SK-N-SH (cell line): Measurements from ENCODE around the gene GNAS. TPM values are rescaled to one million over a fixed set of nuclear protein-coding genes. Genes with fewer than 3 reads are reported as not detected.

ENCODE experiments used
- CTCF ChIA-PET: fragments of 300-600, 350-600 bp; formaldehyde crosslinking; extraction: SDS; loops from one replicate; lab custom pipeline; 2021; lab: Yijun Ruan, JAX
- POLR2A ChIA-PET: fragments of 350-600 bp; sonication (Branson Sonifier 250); formaldehyde crosslinking; extraction: SDS; loops from one replicate; lab custom pipeline; 2020; ENCODE audit warnings: antibody characterized with exemption, inconsistent platforms; lab: Yijun Ruan, JAX
- DNase-seq: peaks from one replicate; pipeline ENCODE4 v3.0.0; 2012
- H2AFZ ChIP-seq: fragments of 200-600 bp; sonication (generic); 2 replicates; pipeline ENCODE4 v1.8.1; 2016; ENCODE audit warnings: antibody characterized with exemption, mild to moderate bottlenecking, low read depth
- H3F3A ChIP-seq: fragments of 200-600 bp; sonication (generic); replicated peaks from 2 replicates; pipeline ENCODE3; 2016; ENCODE audit warnings: antibody characterized with exemption, mild to moderate bottlenecking; ENCODE audit not compliant: insufficient read depth
- H3K27ac ChIP-seq, 2 experiments: fragments of 200-500 bp in 1 of 2; fragments of 200-600 bp in 1 of 2; sonication (Bioruptor generic) in 1 of 2; sonication (generic), shearing (Covaris generic) in 1 of 2; 2 replicates each; pipeline versions ENCODE4 v1.5.1 to v1.6.1; 2014 to 2016; ENCODE audit warnings: low read depth in 2 of 2, inconsistent platforms in 1 of 2, low read length in 1 of 2, mild to moderate bottlenecking in 1 of 2, mixed read lengths in 1 of 2
- H3K27me3 ChIP-seq: fragments of 200-600 bp; sonication (generic), shearing (Covaris generic); 2 replicates; pipeline ENCODE4 v1.6.1; 2016; ENCODE audit warnings: mixed run types; ENCODE audit not compliant: insufficient read depth
- H3K36me3 ChIP-seq, 2 experiments: fragments of 200-500 bp in 1 of 2; fragments of 200-600 bp in 1 of 2; sonication (Bioruptor generic) in 1 of 2; sonication (generic) in 1 of 2; replicated peaks in 1 of 2; 2 replicates each; pipeline versions ENCODE3 to v1.5.1; 2014 to 2016; ENCODE audit warnings: low read length in 1 of 2, mild to moderate bottlenecking in 1 of 2; ENCODE audit not compliant: insufficient read depth in 2 of 2, control insufficient read depth in 1 of 2
- H3K4me1 ChIP-seq, 2 experiments: fragments of 200-500 bp in 1 of 2; fragments of 200-600 bp in 1 of 2; sonication (Bioruptor generic) in 1 of 2; sonication (generic), shearing (Covaris generic) in 1 of 2; 2 replicates each; pipeline versions ENCODE4 v1.5.1 to v1.6.1; 2014 to 2016; ENCODE audit warnings: low read depth in 1 of 2, low read length in 1 of 2, mixed run types in 1 of 2; ENCODE audit not compliant: insufficient read depth in 2 of 2, control insufficient read depth in 1 of 2
- H3K4me2 ChIP-seq: fragments of 200-600 bp; sonication (generic), shearing (Covaris generic); 2 replicates; pipeline ENCODE4 v1.6.1; 2017; ENCODE audit warnings: mixed run types
- H3K4me3 ChIP-seq, 2 experiments: fragments of 200-500 bp in 1 of 2; fragments of 200-600 bp in 1 of 2; sonication (Bioruptor generic) in 1 of 2; sonication (generic), shearing (Covaris generic) in 1 of 2; 2 replicates each; pipeline versions ENCODE4 v1.5.1 to v1.8.1; 2014 to 2016; ENCODE audit warnings: low read depth in 2 of 2, inconsistent platforms in 1 of 2, low read length in 1 of 2, mild to moderate bottlenecking in 1 of 2, mixed read lengths in 1 of 2, moderate library complexity in 1 of 2
- H3K79me2 ChIP-seq: fragments of 200-600 bp; sonication (generic); 2 replicates; pipeline ENCODE4 v1.8.1; 2017; ENCODE audit warnings: mild to moderate bottlenecking; ENCODE audit not compliant: insufficient read depth
- H3K9ac ChIP-seq: fragments of 200-600 bp; sonication (generic); 2 replicates; pipeline ENCODE4 v1.6.1; 2017; ENCODE audit warnings: mixed run types
- H3K9me2 ChIP-seq: fragments of 200-600 bp; sonication (generic); 2 replicates; pipeline ENCODE4 v1.6.1; 2017; ENCODE audit warnings: mixed run types
- H3K9me3 ChIP-seq: fragments of 200-600 bp; sonication (generic); 2 replicates; pipeline ENCODE4 v1.6.1; 2017; ENCODE audit warnings: mixed run types, mild to moderate bottlenecking, moderate library complexity
- H4K20me1 ChIP-seq: fragments of 200-600 bp; sonication (generic); 2 replicates; pipeline ENCODE4 v1.6.1; 2017; ENCODE audit warnings: mild to moderate bottlenecking, mixed run types; ENCODE audit not compliant: insufficient read depth
- CHD2 ChIP-seq: fragments of 150-350 bp; IDR thresholded peaks from 2 replicates; pipeline ENCODE4 v1.6.1; 2018; ENCODE audit warnings: low read length; ENCODE audit not compliant: partially characterized antibody
- EP300 ChIP-seq, 2 experiments: IDR thresholded peaks; 2 replicates each; pipeline versions ENCODE4 v1.4.0 to v1.6.1; 2012; ENCODE audit warnings: borderline replicate concordance in 1 of 2, low read depth in 1 of 2, low read length in 1 of 2
- FOSL2 ChIP-seq: IDR thresholded peaks from 2 replicates; pipeline ENCODE4 v1.4.0; 2012; ENCODE audit warnings: low read depth, mild to moderate bottlenecking, moderate library complexity, borderline replicate concordance
- FOXM1 ChIP-seq: IDR thresholded peaks from 2 replicates; pipeline ENCODE4 v1.4.0; 2012; ENCODE audit warnings: low read depth, mild to moderate bottlenecking
- GABPA ChIP-seq: IDR thresholded peaks from 2 replicates; pipeline ENCODE4 v1.4.0; 2012; ENCODE audit warnings: low read depth, mild to moderate bottlenecking
- GATA2 ChIP-seq: sonication (generic); formaldehyde crosslinking; IDR thresholded peaks from 2 replicates; pipeline ENCODE4 v1.5.0; 2020; ENCODE audit warnings: mild to moderate bottlenecking, missing genetic modification reagents
- MXI1 ChIP-seq: IDR thresholded peaks from 2 replicates; pipeline ENCODE4 v1.6.1; 2012; ENCODE audit warnings: mild to moderate bottlenecking, low read depth, low read length, improper control_type of control experiment
- NFIC ChIP-seq: IDR thresholded peaks from 2 replicates; pipeline ENCODE4 v1.4.0; 2012; ENCODE audit warnings: borderline replicate concordance
- NRF1 ChIP-seq: IDR thresholded peaks from 2 replicates; pipeline ENCODE4 v1.6.1; 2012; ENCODE audit warnings: low read depth, mild to moderate bottlenecking, low read length
- POLR2AphosphoS5 ChIP-seq: IDR thresholded peaks from 2 replicates; pipeline ENCODE4 v1.6.1; 2012; ENCODE audit warnings: low read depth, low read length
- RAD21 ChIP-seq: IDR thresholded peaks from 2 replicates; pipeline ENCODE4 v1.6.1; 2012; ENCODE audit warnings: mild to moderate bottlenecking, low read length
- RCOR1 ChIP-seq: fragments of 150-350 bp; IDR thresholded peaks from 2 replicates; pipeline ENCODE4 v1.6.1; 2017; ENCODE audit warnings: antibody characterized with exemption, low read length
- RFX5 ChIP-seq: IDR thresholded peaks from 2 replicates; pipeline ENCODE4 v1.6.1; 2012; ENCODE audit warnings: mild to moderate bottlenecking, improper control_type of control experiment, low read length
- SIN3A ChIP-seq: IDR thresholded peaks from 2 replicates; pipeline ENCODE4 v1.6.1; 2012; ENCODE audit warnings: low read depth, mild to moderate bottlenecking, low read length, moderate library complexity, borderline replicate concordance
- SMC3 ChIP-seq: IDR thresholded peaks from 2 replicates; pipeline ENCODE4 v1.6.1; 2012; ENCODE audit warnings: low read depth, low read length, improper control_type of control experiment
- TAF1 ChIP-seq: IDR thresholded peaks from 2 replicates; pipeline ENCODE4 v1.6.1; 2012; ENCODE audit warnings: low read depth, mild to moderate bottlenecking, low read length, moderate library complexity, borderline replicate concordance
- TEAD4 ChIP-seq: IDR thresholded peaks from 2 replicates; pipeline ENCODE4 v1.4.0; 2012; ENCODE audit warnings: mild to moderate bottlenecking, borderline replicate concordance; ENCODE audit not compliant: insufficient read depth
- YY1 ChIP-seq: IDR thresholded peaks from 2 replicates; pipeline ENCODE4 v1.4.0; 2012; ENCODE audit warnings: low read depth, mild to moderate bottlenecking
- WGBS: methylation state at CpG from one replicate; pipeline ENCODE4 v1.1.6; 2017; ENCODE audit warnings: low lambda C conversion rate; 5-methylcytosine and 5-hydroxymethylcytosine counted together
- polyA plus RNA-seq, 3 experiments: library from polyadenylated mRNA; depleted of rRNA; stranded (reverse); fragments of >200 nt; gene quantifications; 2 replicates each; pipeline ENCODE4 v1.2.3, GENCODE V29; 2012
- TF ChIP-seq, protein P1 (sequence below): IDR thresholded peaks from 2 replicates; pipeline ENCODE4 v1.4.0; 2012; ENCODE audit warnings: low read depth, borderline replicate concordance
- TF ChIP-seq, protein P2 (sequence below): fragments of 200-600 bp; sonication (generic); IDR thresholded peaks from 2 replicates; pipeline ENCODE4 v1.6.1; 2017; ENCODE audit warnings: antibody characterized with exemption, mild to moderate bottlenecking, moderate library complexity
- TF ChIP-seq, protein P3 (sequence below): IDR thresholded peaks from 2 replicates; pipeline ENCODE4 v1.6.1; 2012; ENCODE audit warnings: mild to moderate bottlenecking, low read depth, low read length, moderate library complexity
- TF ChIP-seq, protein P4 (sequence below): IDR thresholded peaks from 2 replicates; pipeline ENCODE4 v1.4.0; 2012; ENCODE audit warnings: low read depth, borderline replicate concordance

GNAS gene
- polyA plus RNA-seq, 1 of the 3 experiments (the other 2 are of a cell fraction), result 1,562 TPM

DNA sequence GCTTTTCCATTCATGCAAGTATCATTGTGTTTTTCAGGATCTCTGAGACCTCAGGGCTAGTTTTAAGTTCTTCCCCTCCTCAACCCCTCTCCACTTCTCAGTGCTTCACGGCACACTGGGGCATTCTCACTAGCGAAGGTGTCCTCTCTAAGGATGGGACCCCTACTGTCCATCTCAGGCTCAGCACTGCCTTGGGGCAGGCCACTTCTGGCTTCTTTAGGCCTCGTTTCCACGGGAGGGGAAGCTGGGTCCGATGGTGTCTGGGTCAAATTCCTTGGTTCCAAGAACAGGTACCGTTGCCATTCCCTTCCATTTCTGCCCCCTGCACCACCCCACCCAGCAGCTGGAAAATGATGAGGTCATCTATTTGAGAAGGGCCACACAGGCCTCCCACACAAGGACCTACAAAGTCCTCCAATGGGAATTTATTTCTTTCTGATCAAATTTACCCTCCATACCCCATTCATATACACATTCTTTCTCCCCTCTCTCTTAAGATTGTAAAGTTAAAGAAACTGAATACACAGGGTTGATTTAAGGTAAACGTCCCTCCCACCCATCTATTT is 17.2 kb downstream of the GNAS start (continued):
- TF ChIP-seq CHD2, result no peak
- no peak for TF ChIP-seq RAD21
- TF ChIP-seq, protein P1, sequence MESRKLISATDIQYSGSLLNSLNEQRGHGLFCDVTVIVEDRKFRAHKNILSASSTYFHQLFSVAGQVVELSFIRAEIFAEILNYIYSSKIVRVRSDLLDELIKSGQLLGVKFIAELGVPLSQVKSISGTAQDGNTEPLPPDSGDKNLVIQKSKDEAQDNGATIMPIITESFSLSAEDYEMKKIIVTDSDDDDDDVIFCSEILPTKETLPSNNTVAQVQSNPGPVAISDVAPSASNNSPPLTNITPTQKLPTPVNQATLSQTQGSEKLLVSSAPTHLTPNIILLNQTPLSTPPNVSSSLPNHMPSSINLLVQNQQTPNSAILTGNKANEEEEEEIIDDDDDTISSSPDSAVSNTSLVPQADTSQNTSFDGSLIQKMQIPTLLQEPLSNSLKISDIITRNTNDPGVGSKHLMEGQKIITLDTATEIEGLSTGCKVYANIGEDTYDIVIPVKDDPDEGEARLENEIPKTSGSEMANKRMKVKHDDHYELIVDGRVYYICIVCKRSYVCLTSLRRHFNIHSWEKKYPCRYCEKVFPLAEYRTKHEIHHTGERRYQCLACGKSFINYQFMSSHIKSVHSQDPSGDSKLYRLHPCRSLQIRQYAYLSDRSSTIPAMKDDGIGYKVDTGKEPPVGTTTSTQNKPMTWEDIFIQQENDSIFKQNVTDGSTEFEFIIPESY, result no peak
- no peak for TF ChIP-seq GABPA
- TF ChIP-seq YY1, result no peak
- no peak for TF ChIP-seq FOXM1
- no peak for TF ChIP-seq TEAD4
- TF ChIP-seq NRF1, result no peak

DNA sequence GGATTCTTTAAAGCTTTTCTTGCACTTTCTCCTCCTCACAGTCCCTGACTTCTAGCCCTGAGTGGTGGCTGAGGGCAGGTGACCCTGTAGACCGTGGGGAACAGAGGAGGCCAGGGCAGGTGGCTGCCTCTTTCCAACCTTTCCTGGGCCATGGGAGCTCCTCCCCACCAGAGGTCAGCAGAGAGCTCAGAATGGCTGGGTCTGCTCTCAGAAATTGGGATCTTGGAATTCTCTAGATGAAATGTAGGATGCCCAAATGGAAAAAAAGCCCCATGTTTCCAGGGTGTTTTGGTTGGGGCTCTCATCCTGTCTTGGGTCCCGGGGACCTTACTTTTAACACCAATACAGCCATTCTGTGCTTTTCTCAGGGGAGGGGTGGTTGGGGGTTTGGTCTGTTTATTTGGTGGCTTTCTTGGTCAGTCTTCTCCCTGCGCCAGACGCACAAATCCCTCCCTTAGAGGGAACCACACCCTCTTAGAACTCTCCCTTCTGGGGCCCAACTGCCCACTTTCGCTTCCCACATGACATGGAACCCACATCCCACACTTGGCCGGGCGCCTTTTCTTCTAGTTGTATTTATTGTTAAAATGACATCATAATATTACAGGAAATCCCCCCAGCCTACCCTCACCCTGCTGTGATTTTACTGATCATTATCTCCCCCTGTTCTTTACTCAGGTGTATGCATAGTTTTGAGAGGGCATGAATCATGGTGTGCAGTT is 17.9 kb downstream of the GNAS start:
- CTCF ChIA-PET, result interaction anchor here (0.6 to 4.7 kb wide), 41 partner anchors 9 to 649 kb away, joined by 3 to 47 read pairs (median 4); partner anchors contain the start of gene ATP5F1E
- DNase-seq, result peak; percentile 80
- no peak overlapping the region for H2AFZ ChIP-seq
- POLR2A ChIA-PET, result interaction anchor here (0.8 to 1.0 kb wide), 4 partner anchors 21 to 352 kb away, joined by 3 to 5 read pairs (median 4); partner anchors contain the start of genes ATP5F1E and NELFCD
- no peaks in the 10 kb centered on the region for H3K27me3 ChIP-seq
- no peak overlapping the region for H3K9ac ChIP-seq
- H3F3A ChIP-seq, result no peaks in the 10 kb centered on the region
- no peak overlapping the region for H3K4me2 ChIP-seq
- no peaks in the 10 kb centered on the region for H3K9me2 ChIP-seq
- H3K9me3 ChIP-seq, result no peaks in the 10 kb centered on the region
- 64% methylated on average over 7 of the region's 7 CpGs for WGBS
- peaks cover 0 to 14% of the 10 kb centered on the region in 2 experiments; a peak in 1 of 4 replicates for H3K4me1 ChIP-seq
- H3K36me3 ChIP-seq, result no peaks in the 10 kb centered on the region
- no peak overlapping the region; a peak in 1 of 4 replicates for H3K27ac ChIP-seq
- no peaks in the 10 kb centered on the region for H3K79me2 ChIP-seq
- peak overlapping the region in 1 of 2 experiments; percentile 19; a peak in 1 of 4 replicates for H3K4me3 ChIP-seq
- no peaks in the 10 kb centered on the region for H4K20me1 ChIP-seq
- TF ChIP-seq GATA2 (CRISPR knock-in tag), result no peak
- no peak for TF ChIP-seq TAF1
- no peak for TF ChIP-seq FOSL2
- no peak for TF ChIP-seq NFIC
- no peak for TF ChIP-seq POLR2AphosphoS5
- TF ChIP-seq, protein P2, sequence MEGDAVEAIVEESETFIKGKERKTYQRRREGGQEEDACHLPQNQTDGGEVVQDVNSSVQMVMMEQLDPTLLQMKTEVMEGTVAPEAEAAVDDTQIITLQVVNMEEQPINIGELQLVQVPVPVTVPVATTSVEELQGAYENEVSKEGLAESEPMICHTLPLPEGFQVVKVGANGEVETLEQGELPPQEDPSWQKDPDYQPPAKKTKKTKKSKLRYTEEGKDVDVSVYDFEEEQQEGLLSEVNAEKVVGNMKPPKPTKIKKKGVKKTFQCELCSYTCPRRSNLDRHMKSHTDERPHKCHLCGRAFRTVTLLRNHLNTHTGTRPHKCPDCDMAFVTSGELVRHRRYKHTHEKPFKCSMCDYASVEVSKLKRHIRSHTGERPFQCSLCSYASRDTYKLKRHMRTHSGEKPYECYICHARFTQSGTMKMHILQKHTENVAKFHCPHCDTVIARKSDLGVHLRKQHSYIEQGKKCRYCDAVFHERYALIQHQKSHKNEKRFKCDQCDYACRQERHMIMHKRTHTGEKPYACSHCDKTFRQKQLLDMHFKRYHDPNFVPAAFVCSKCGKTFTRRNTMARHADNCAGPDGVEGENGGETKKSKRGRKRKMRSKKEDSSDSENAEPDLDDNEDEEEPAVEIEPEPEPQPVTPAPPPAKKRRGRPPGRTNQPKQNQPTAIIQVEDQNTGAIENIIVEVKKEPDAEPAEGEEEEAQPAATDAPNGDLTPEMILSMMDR, result peak; percentile 92
- TF ChIP-seq SIN3A, result no peak
- TF ChIP-seq EP300 (IDR thresholded peaks at IDR 0.05; ENCODE audit: borderline replicate concordance in 1 of 2, low read depth in 1 of 2, low read length in 1 of 2), result no peak
- TF ChIP-seq, protein P3, sequence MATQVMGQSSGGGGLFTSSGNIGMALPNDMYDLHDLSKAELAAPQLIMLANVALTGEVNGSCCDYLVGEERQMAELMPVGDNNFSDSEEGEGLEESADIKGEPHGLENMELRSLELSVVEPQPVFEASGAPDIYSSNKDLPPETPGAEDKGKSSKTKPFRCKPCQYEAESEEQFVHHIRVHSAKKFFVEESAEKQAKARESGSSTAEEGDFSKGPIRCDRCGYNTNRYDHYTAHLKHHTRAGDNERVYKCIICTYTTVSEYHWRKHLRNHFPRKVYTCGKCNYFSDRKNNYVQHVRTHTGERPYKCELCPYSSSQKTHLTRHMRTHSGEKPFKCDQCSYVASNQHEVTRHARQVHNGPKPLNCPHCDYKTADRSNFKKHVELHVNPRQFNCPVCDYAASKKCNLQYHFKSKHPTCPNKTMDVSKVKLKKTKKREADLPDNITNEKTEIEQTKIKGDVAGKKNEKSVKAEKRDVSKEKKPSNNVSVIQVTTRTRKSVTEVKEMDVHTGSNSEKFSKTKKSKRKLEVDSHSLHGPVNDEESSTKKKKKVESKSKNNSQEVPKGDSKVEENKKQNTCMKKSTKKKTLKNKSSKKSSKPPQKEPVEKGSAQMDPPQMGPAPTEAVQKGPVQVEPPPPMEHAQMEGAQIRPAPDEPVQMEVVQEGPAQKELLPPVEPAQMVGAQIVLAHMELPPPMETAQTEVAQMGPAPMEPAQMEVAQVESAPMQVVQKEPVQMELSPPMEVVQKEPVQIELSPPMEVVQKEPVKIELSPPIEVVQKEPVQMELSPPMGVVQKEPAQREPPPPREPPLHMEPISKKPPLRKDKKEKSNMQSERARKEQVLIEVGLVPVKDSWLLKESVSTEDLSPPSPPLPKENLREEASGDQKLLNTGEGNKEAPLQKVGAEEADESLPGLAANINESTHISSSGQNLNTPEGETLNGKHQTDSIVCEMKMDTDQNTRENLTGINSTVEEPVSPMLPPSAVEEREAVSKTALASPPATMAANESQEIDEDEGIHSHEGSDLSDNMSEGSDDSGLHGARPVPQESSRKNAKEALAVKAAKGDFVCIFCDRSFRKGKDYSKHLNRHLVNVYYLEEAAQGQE, result no peak
- TF ChIP-seq MXI1, result no peak
- peak; percentile 95 for TF ChIP-seq SMC3
- peak; percentile 61 for TF ChIP-seq RCOR1
- TF ChIP-seq, protein P4, sequence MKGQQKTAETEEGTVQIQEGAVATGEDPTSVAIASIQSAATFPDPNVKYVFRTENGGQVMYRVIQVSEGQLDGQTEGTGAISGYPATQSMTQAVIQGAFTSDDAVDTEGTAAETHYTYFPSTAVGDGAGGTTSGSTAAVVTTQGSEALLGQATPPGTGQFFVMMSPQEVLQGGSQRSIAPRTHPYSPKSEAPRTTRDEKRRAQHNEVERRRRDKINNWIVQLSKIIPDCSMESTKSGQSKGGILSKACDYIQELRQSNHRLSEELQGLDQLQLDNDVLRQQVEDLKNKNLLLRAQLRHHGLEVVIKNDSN, result no peak
- no peak for TF ChIP-seq RFX5
- TF ChIP-seq NRF1, result no peak
- no peak for TF ChIP-seq TEAD4
